GM23338 (cell line): Measurements from ENCODE around the gene ZNF723. TPM values are rescaled to one million over a fixed set of nuclear protein-coding genes. Genes with fewer than 3 reads are reported as not detected.

Experiments
- ATAC-seq: fragments of 200-7000 bp; cut with Tn5 transposase; 3 replicates; pipeline ENCODE4 v1.9.1; 2020
- DNase-seq: peaks from one replicate; pipeline ENCODE4 v3.0.0-alpha.2; 2015; ENCODE audit warnings: low spot score
- H2AFZ ChIP-seq: fragments of 200-600 bp; sonication (generic); 2 replicates; pipeline ENCODE4 v1.8.0; 2016; ENCODE audit warnings: antibody characterized with exemption, mild to moderate bottlenecking, moderate library complexity
- H3F3A ChIP-seq: fragments of 200-600 bp; sonication (generic); replicated peaks from 2 replicates; pipeline ENCODE4 v1.8.0; 2017; ENCODE audit warnings: antibody characterized with exemption, mixed run types, low read depth
- H3K27ac ChIP-seq: fragments of 200-600 bp; sonication (generic); 2 replicates; pipeline ENCODE4 v1.6.1; 2016; ENCODE audit warnings: low read depth
- H3K27me3 ChIP-seq: fragments of 200-600 bp; sonication (generic); 2 replicates; pipeline ENCODE4 v1.8.0; 2016; ENCODE audit warnings: mild to moderate bottlenecking, mixed run types, moderate library complexity; ENCODE audit not compliant: insufficient read depth
- H3K36me3 ChIP-seq: fragments of 200-600 bp; sonication (generic); 2 replicates; pipeline ENCODE4 v1.8.0; 2016; ENCODE audit warnings: mild to moderate bottlenecking; ENCODE audit not compliant: insufficient read depth
- H3K4me1 ChIP-seq: fragments of 200-600 bp; sonication (generic); 2 replicates; pipeline ENCODE4 v1.8.0; 2016; ENCODE audit warnings: mild to moderate bottlenecking, moderate library complexity; ENCODE audit not compliant: insufficient read depth
- H3K4me2 ChIP-seq: fragments of 200-600 bp; sonication (generic); 2 replicates; pipeline ENCODE4 v1.7.1; 2017; ENCODE audit warnings: mixed run types
- H3K4me3 ChIP-seq: fragments of 200-600 bp; sonication (generic); 2 replicates; pipeline ENCODE4 v1.6.1; 2016; ENCODE audit warnings: mixed run types
- H3K79me2 ChIP-seq: fragments of 200-600 bp; sonication (generic); replicated peaks from 2 replicates; pipeline ENCODE4 v1.8.0; 2017; ENCODE audit warnings: mild to moderate bottlenecking; ENCODE audit not compliant: insufficient read depth
- H3K9me2 ChIP-seq: fragments of 200-600 bp; sonication (generic); 2 replicates; pipeline ENCODE4 v1.8.0; 2017; ENCODE audit not compliant: insufficient read depth
- H4K20me1 ChIP-seq: fragments of 200-600 bp; sonication (generic); replicated peaks from 2 replicates; pipeline ENCODE4 v1.8.0; 2017; ENCODE audit warnings: mild to moderate bottlenecking; ENCODE audit not compliant: insufficient read depth
- H3K27ac Mint-ChIP-seq: 2 replicates; pipeline ENCODE4 v1.8.0; 2020; ENCODE audit warnings: inconsistent platforms, mild to moderate bottlenecking, moderate library complexity, mixed read lengths
- H3K27me3 Mint-ChIP-seq: 3 replicates; pipeline ENCODE4 v1.8.0; 2022; ENCODE audit warnings: low read depth, mild to moderate bottlenecking, moderate library complexity, mixed read lengths, inconsistent platforms; ENCODE audit not compliant: insufficient read depth, poor library complexity
- H3K36me3 Mint-ChIP-seq: 3 replicates; pipeline ENCODE4 v1.8.0; 2021; ENCODE audit warnings: low read depth, mild to moderate bottlenecking, inconsistent platforms, moderate library complexity, mixed read lengths
- H3K4me1 Mint-ChIP-seq: 3 replicates; pipeline ENCODE4 v1.8.0; 2020; ENCODE audit warnings: mild to moderate bottlenecking, inconsistent platforms, mixed read lengths
- H3K4me3 Mint-ChIP-seq: 3 replicates; pipeline ENCODE4 v1.8.0; 2021; ENCODE audit warnings: moderate library complexity, mild to moderate bottlenecking, inconsistent platforms, mixed read lengths
- H3K9me3 Mint-ChIP-seq: 3 replicates; pipeline ENCODE4 v1.8.0; 2020; ENCODE audit warnings: moderate library complexity, mild to moderate bottlenecking, inconsistent platforms, mixed read lengths
- CREB1 ChIP-seq: fragments of 250-450 bp; sonication (Bioruptor Pico); IDR thresholded peaks from 2 replicates; pipeline ENCODE4 v1.5.0; 2020; ENCODE audit warnings: low read depth, mild to moderate bottlenecking, moderate library complexity
- EZH2 ChIP-seq: fragments of 200-600 bp; sonication (generic); IDR thresholded peaks from one replicate; pipeline ENCODE4 v1.8.0; 2017; ENCODE audit warnings: antibody characterized with exemption, mild to moderate bottlenecking, low read depth; ENCODE audit not compliant: unreplicated experiment
- EZH2phosphoT487 ChIP-seq: fragments of 200-600 bp; sonication (generic); IDR thresholded peaks from one replicate; pipeline ENCODE4 v1.8.1; 2018; ENCODE audit warnings: antibody characterized with exemption; ENCODE audit not compliant: unreplicated experiment
- JUNB ChIP-seq: IDR thresholded peaks from one replicate; pipeline ENCODE4 v1.6.1; 2016; ENCODE audit warnings: antibody characterized with exemption; ENCODE audit not compliant: unreplicated experiment
- NANOG ChIP-seq: IDR thresholded peaks from 2 replicates; pipeline ENCODE4 v1.6.1; 2016; ENCODE audit warnings: antibody characterized with exemption, borderline replicate concordance
- POLR2AphosphoS5 ChIP-seq: IDR thresholded peaks from 2 replicates; pipeline ENCODE4 v1.6.1; 2016; ENCODE audit warnings: antibody characterized with exemption, low read depth
- STAT1 ChIP-seq: IDR thresholded peaks from one replicate; pipeline ENCODE4 v1.6.1; 2016; ENCODE audit warnings: antibody characterized with exemption; ENCODE audit not compliant: unreplicated experiment
- ZNF114 ChIP-seq: fragments of 250-450 bp; sonication (Bioruptor Pico); IDR thresholded peaks from 2 replicates; pipeline ENCODE4 v1.5.0; 2020; ENCODE audit warnings: mild to moderate bottlenecking, moderate library complexity
- ZNF331 ChIP-seq: fragments of 250-450 bp; sonication (Bioruptor Pico); IDR thresholded peaks from 2 replicates; pipeline ENCODE4 v1.5.0; 2020; ENCODE audit warnings: low read depth, mild to moderate bottlenecking, moderate library complexity
- polyA plus RNA-seq: library from polyadenylated mRNA; unstranded; fragments of >200 nt; fragmentation: Nextera tagmentation; extraction: Ambion mirVana; gene quantifications from 2 replicates; pipeline ENCODE4 v1.2.1, GENCODE V29; 2016
- total RNA-seq: library from RNA; depleted of rRNA; stranded (reverse); fragments of >200 nt; shearing (Covaris generic); gene quantifications from 2 replicates; pipeline ENCODE4 v1.2.3, GENCODE V29; 2014
- TF ChIP-seq, protein P1 (sequence below): fragments of 250-450 bp; sonication (Bioruptor Pico); IDR thresholded peaks from 2 replicates; pipeline ENCODE4 v1.5.0; 2020; ENCODE audit warnings: mild to moderate bottlenecking, moderate library complexity
- TF ChIP-seq, protein P2 (sequence below): IDR thresholded peaks from one replicate; pipeline ENCODE4 v1.6.1; 2018; ENCODE audit warnings: antibody characterized with exemption; ENCODE audit not compliant: unreplicated experiment
- TF ChIP-seq, protein P3 (sequence below), 2 experiments: fragments of 200-600 bp in 1 of 2; sonication (generic) in 1 of 2; conservative IDR thresholded peaks; 2 replicates each; pipeline versions ENCODE4 v1.5.1 to v1.6.1; 2016 to 2017; ENCODE audit warnings: antibody characterized with exemption in 2 of 2, low read depth in 2 of 2, mild to moderate bottlenecking in 2 of 2, moderate library complexity in 1 of 2
- TF ChIP-seq, protein P4 (sequence below): IDR thresholded peaks from 2 replicates; pipeline ENCODE4 v1.6.1; 2016; ENCODE audit warnings: antibody characterized with exemption

The ZNF723 gene
- total and polyA plus RNA-seq, 2 experiments from 2014 or later = 0.29 to 0.59 TPM

DNA sequence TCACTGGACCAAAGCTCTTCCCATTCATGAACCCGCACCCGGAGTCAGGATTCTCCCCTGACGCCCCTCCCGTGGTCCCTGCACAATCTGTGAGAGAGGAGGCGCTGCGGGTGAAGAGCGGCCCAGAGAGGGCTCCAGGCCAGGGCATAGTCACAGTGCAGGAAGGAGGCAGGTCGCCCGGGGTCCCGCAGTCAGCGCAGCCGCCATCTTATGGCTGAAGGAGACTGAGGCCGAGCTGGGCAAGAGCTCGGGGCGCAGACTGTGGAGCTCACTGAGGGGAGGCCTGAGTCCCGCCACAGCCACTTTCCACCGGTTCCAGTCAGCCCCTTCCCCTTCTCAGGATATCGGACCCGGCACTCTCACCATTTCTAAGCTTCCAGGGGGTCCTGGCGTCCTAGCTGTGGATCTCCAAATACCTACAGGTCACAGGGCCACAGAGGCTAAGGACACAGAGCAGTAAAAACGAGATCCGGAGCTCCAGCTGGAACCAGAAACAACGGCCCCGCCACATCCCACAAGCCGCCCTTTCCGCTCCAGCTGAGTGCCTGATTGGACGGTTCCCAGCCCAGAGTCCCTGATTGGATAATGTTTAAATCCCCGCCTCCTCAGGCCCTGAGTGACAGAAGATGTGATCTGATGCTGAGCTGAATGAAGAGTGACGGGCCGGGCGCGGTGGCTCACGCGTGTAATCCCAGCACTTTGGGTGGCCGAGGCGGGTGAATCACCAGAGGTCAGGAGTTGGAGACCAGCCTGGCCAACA, 48.3 kb upstream of the ZNF723 start, which contains the start of gene ZNF99:
Gene ZNF99 (minus strand): TSS at position 501 of the 760 bp plus-strand sequence. CDS start 135 bp downstream, at position 366.
- H3F3A ChIP-seq = no peaks in the 10 kb centered on the region
- no peaks in the 10 kb centered on the region for H3K79me2 ChIP-seq
- Mint-ChIP-seq H3K27ac (no peak within 1 kb of the TSS), H3K4me3 (no peak within 1 kb of the TSS), H3K27me3 (peaks cover 2% of the 10 kb centered on the region), H3K4me1 (no peaks in the 10 kb centered on the region), H3K9me3 (peaks cover 92% of the 10 kb centered on the region), H3K36me3 (peaks cover 20% of the 10 kb centered on the region)
- H4K20me1 ChIP-seq = no peaks in the 10 kb centered on the region
- no peaks in the 10 kb centered on the region for H3K36me3 ChIP-seq
- H3K9me2 ChIP-seq = no peaks in the 10 kb centered on the region
- H3K27ac ChIP-seq = no peak within 1 kb of the TSS
- no peaks in the 10 kb centered on the region for H3K27me3 ChIP-seq
- H2AFZ ChIP-seq = no peak within 1 kb of the TSS
- H3K4me2 ChIP-seq = no peak within 1 kb of the TSS
- ATAC-seq (no peak), DNase-seq (no peak)
- TF ChIP-seq, protein P1, sequence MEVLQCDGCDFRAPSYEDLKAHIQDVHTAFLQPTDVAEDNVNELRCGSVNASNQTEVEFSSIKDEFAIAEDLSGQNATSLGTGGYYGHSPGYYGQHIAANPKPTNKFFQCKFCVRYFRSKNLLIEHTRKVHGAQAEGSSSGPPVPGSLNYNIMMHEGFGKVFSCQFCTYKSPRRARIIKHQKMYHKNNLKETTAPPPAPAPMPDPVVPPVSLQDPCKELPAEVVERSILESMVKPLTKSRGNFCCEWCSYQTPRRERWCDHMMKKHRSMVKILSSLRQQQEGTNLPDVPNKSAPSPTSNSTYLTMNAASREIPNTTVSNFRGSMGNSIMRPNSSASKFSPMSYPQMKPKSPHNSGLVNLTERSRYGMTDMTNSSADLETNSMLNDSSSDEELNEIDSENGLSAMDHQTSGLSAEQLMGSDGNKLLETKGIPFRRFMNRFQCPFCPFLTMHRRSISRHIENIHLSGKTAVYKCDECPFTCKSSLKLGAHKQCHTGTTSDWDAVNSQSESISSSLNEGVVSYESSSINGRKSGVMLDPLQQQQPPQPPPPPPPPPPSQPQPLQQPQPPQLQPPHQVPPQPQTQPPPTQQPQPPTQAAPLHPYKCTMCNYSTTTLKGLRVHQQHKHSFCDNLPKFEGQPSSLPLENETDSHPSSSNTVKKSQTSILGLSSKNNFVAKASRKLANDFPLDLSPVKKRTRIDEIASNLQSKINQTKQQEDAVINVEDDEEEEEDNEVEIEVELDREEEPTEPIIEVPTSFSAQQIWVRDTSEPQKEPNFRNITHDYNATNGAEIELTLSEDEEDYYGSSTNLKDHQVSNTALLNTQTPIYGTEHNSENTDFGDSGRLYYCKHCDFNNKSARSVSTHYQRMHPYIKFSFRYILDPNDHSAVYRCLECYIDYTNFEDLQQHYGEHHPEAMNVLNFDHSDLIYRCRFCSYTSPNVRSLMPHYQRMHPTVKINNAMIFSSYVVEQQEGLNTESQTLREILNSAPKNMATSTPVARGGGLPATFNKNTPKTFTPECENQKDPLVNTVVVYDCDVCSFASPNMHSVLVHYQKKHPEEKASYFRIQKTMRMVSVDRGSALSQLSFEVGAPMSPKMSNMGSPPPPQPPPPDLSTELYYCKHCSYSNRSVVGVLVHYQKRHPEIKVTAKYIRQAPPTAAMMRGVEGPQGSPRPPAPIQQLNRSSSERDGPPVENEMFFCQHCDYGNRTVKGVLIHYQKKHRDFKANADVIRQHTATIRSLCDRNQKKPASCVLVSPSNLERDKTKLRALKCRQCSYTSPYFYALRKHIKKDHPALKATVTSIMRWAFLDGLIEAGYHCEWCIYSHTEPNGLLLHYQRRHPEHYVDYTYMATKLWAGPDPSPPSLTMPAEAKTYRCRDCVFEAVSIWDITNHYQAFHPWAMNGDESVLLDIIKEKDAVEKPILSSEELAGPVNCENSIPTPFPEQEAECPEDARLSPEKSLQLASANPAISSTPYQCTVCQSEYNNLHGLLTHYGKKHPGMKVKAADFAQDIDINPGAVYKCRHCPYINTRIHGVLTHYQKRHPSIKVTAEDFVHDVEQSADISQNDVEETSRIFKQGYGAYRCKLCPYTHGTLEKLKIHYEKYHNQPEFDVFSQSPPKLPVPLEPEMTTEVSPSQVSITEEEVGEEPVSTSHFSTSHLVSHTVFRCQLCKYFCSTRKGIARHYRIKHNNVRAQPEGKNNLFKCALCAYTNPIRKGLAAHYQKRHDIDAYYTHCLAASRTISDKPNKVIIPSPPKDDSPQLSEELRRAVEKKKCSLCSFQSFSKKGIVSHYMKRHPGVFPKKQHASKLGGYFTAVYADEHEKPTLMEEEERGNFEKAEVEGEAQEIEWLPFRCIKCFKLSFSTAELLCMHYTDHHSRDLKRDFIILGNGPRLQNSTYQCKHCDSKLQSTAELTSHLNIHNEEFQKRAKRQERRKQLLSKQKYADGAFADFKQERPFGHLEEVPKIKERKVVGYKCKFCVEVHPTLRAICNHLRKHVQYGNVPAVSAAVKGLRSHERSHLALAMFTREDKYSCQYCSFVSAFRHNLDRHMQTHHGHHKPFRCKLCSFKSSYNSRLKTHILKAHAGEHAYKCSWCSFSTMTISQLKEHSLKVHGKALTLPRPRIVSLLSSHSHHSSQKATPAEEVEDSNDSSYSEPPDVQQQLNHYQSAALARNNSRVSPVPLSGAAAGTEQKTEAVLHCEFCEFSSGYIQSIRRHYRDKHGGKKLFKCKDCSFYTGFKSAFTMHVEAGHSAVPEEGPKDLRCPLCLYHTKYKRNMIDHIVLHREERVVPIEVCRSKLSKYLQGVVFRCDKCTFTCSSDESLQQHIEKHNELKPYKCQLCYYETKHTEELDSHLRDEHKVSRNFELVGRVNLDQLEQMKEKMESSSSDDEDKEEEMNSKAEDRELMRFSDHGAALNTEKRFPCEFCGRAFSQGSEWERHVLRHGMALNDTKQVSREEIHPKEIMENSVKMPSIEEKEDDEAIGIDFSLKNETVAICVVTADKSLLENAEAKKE (CRISPR knock-in tag) = no peak
- TF ChIP-seq EZH2phosphoT487 (no peak), JUNB (no peak), CREB1 (no peak), POLR2AphosphoS5 (no peak), ZNF331 (CRISPR knock-in tag) (no peak), ZNF114 (no peak), NANOG (no peak), STAT1 (no peak), EZH2 (no peak)
- TF ChIP-seq, protein P2, sequence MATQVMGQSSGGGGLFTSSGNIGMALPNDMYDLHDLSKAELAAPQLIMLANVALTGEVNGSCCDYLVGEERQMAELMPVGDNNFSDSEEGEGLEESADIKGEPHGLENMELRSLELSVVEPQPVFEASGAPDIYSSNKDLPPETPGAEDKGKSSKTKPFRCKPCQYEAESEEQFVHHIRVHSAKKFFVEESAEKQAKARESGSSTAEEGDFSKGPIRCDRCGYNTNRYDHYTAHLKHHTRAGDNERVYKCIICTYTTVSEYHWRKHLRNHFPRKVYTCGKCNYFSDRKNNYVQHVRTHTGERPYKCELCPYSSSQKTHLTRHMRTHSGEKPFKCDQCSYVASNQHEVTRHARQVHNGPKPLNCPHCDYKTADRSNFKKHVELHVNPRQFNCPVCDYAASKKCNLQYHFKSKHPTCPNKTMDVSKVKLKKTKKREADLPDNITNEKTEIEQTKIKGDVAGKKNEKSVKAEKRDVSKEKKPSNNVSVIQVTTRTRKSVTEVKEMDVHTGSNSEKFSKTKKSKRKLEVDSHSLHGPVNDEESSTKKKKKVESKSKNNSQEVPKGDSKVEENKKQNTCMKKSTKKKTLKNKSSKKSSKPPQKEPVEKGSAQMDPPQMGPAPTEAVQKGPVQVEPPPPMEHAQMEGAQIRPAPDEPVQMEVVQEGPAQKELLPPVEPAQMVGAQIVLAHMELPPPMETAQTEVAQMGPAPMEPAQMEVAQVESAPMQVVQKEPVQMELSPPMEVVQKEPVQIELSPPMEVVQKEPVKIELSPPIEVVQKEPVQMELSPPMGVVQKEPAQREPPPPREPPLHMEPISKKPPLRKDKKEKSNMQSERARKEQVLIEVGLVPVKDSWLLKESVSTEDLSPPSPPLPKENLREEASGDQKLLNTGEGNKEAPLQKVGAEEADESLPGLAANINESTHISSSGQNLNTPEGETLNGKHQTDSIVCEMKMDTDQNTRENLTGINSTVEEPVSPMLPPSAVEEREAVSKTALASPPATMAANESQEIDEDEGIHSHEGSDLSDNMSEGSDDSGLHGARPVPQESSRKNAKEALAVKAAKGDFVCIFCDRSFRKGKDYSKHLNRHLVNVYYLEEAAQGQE = no peak
- TF ChIP-seq, protein P3, sequence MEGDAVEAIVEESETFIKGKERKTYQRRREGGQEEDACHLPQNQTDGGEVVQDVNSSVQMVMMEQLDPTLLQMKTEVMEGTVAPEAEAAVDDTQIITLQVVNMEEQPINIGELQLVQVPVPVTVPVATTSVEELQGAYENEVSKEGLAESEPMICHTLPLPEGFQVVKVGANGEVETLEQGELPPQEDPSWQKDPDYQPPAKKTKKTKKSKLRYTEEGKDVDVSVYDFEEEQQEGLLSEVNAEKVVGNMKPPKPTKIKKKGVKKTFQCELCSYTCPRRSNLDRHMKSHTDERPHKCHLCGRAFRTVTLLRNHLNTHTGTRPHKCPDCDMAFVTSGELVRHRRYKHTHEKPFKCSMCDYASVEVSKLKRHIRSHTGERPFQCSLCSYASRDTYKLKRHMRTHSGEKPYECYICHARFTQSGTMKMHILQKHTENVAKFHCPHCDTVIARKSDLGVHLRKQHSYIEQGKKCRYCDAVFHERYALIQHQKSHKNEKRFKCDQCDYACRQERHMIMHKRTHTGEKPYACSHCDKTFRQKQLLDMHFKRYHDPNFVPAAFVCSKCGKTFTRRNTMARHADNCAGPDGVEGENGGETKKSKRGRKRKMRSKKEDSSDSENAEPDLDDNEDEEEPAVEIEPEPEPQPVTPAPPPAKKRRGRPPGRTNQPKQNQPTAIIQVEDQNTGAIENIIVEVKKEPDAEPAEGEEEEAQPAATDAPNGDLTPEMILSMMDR (conservative IDR thresholded peaks at IDR 0.05; ENCODE audit: low read depth in 2 of 2) = no peak
- TF ChIP-seq, protein P4, sequence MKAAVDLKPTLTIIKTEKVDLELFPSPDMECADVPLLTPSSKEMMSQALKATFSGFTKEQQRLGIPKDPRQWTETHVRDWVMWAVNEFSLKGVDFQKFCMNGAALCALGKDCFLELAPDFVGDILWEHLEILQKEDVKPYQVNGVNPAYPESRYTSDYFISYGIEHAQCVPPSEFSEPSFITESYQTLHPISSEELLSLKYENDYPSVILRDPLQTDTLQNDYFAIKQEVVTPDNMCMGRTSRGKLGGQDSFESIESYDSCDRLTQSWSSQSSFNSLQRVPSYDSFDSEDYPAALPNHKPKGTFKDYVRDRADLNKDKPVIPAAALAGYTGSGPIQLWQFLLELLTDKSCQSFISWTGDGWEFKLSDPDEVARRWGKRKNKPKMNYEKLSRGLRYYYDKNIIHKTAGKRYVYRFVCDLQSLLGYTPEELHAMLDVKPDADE = no peak
- no peaks in the 10 kb centered on the region for H3K4me1 ChIP-seq
- H3K4me3 ChIP-seq = no peak within 1 kb of the TSS
